Thyroid gland (tissue), 4 donors: ENCODE data around the gene TNS3. TPM values are rescaled to one million over a fixed set of nuclear protein-coding genes. Genes with fewer than 3 reads are reported as not detected.

Experiments used
- DNase-seq, 2 donors: peaks; one replicate each; pipeline ENCODE4 v3.0.0-alpha.2; 2019
- H3K27ac ChIP-seq, 3 donors: fragments of 200-600 bp; sonication (generic); 1 replicate in 2 of 3; 2 replicates in 1 of 3; pipeline ENCODE4 v1.5.1; 2016 to 2019; ENCODE audit warnings: mild to moderate bottlenecking in 1 of 3, moderate library complexity in 1 of 3
- H3K27me3 ChIP-seq: fragments of 200-600 bp; sonication (generic); one replicate; pipeline ENCODE4 v1.5.1; 2019
- H3K36me3 ChIP-seq, 2 donors: fragments of 200-600 bp; sonication (generic); one replicate each; pipeline ENCODE4 v1.5.1; 2016 to 2019
- H3K4me1 ChIP-seq, 2 donors: fragments of 200-600 bp; sonication (generic); one replicate each; pipeline ENCODE4 v1.5.1; 2017 to 2019
- H3K4me3 ChIP-seq, 3 donors: fragments of 200-600 bp; sonication (generic); replicated peaks in 1 of 3; 1 replicate in 2 of 3; 2 replicates in 1 of 3; pipeline ENCODE4 v1.5.1; 2016; ENCODE audit warnings: mild to moderate bottlenecking in 1 of 3
- H3K9me3 ChIP-seq: fragments of 200-600 bp; sonication (generic); one replicate; pipeline ENCODE4 v1.5.1; 2017
- CTCF ChIP-seq, 6 experiments: fragments of 200-600 bp in 3 of 6; fragments of 450-650 bp in 3 of 6; sonication (generic) in 3 of 6; IDR thresholded peaks; one replicate each; pipeline ENCODE4 v1.5.1; 2016 to 2019; ENCODE audit warnings: antibody characterized with exemption in 6 of 6, mild to moderate bottlenecking in 2 of 6, inconsistent platforms in 1 of 6, moderate library complexity in 1 of 6
- POLR2A ChIP-seq, 2 donors: fragments of 450-650 bp; IDR thresholded peaks; one replicate each; pipeline ENCODE4 v1.6.1; 2017; ENCODE audit warnings: antibody characterized with exemption in 2 of 2, mild to moderate bottlenecking in 2 of 2, moderate library complexity in 1 of 2
- WGBS, 2 donors: methylation state at CpG; one replicate each; pipeline ENCODE4 v1.1.5; 2017; 5-methylcytosine and 5-hydroxymethylcytosine counted together
- intact Hi-C: fragments of 100-400 bp; cut with DNase I; formaldehyde crosslinking; loops from one replicate; pipeline ENCODE4 v1.15.1; 2023
- total RNA-seq, 4 donors: library from RNA; depleted of rRNA; stranded (reverse); fragments of >200 nt; gene quantifications; one replicate each; pipeline ENCODE4 v1.2.3, GENCODE V29; 2016

The TNS3 gene
- total RNA-seq, 4 donors from 2014 or later = 65.8 to 93.0 (median 80.7) TPM

GRCh38 chr7:47299496-47299895, 282.4 kb downstream of the TNS3 start:
- DNase-seq = no peak
- Histone ChIP-seq H3K4me1 (peaks cover 5 to 6% of the 10 kb centered on the region in 2 donors), H3K9me3 (no peaks in the 10 kb centered on the region), H3K36me3 (peaks cover 25 to 34% of the 10 kb centered on the region in 2 donors), H3K27ac (no peak overlapping the region), H3K4me3 (no peak overlapping the region), H3K27me3 (no peaks in the 10 kb centered on the region)
- WGBS, 2 donors = 91 to 94% methylated on average over 6 to 8 of the region's 8 CpGs
- TF ChIP-seq CTCF (IDR thresholded peaks at IDR 0.05) = no peak
- TF ChIP-seq POLR2A (IDR thresholded peaks at IDR 0.05) = no peak
- intact Hi-C loops = no loop called here

- no peak overlapping the region for H3K4me3 ChIP-seq
- no peaks in the 10 kb centered on the region for H3K27me3 ChIP-seq
- H3K27ac ChIP-seq = no peak overlapping the region
- no peaks in the 10 kb centered on the region for H3K9me3 ChIP-seq
- H3K4me1 ChIP-seq = peaks cover 5 to 6% of the 10 kb centered on the region in 2 donors
- 84 to 86% methylated on average over 12 of the region's 12 CpGs for WGBS, 2 donors
- H3K36me3 ChIP-seq = peaks cover 29 to 34% of the 10 kb centered on the region in 2 donors
- no peak for TF ChIP-seq CTCF (IDR thresholded peaks at IDR 0.05)
- TF ChIP-seq POLR2A (IDR thresholded peaks at IDR 0.05) = no peak
- intact Hi-C loops = no loop called here
- DNase-seq = no peak
Observed at GRCh38 chr7:47298636-47299035, 283.3 kb downstream of the TNS3 start.

- Histone ChIP-seq H3K36me3 (peaks cover 31 to 37% of the 10 kb centered on the region in 2 donors), H3K9me3 (no peaks in the 10 kb centered on the region), H3K4me3 (no peak overlapping the region), H3K27ac (no peak overlapping the region), H3K4me1 (no peaks in the 10 kb centered on the region), H3K27me3 (no peaks in the 10 kb centered on the region)
- no peak for DNase-seq
- intact Hi-C loops = no loop called here
- TF ChIP-seq CTCF (IDR thresholded peaks at IDR 0.05) (no peak), POLR2A (IDR thresholded peaks at IDR 0.05) (no peak)
- 92 to 97% methylated on average over 8 of the region's 8 CpGs for WGBS, 2 donors
Observed at GRCh38 chr7:47297120-47297519, 284.8 kb downstream of the TNS3 start.

- 92 to 95% methylated on average over 7 of the region's 7 CpGs for WGBS, 2 donors
- intact Hi-C loops = no loop called here
- H3K4me1 ChIP-seq = peaks cover 0 to 6% of the 10 kb centered on the region in 2 donors
- H3K9me3 ChIP-seq = no peaks in the 10 kb centered on the region
- H3K4me3 ChIP-seq = no peak overlapping the region
- no peak for TF ChIP-seq POLR2A (IDR thresholded peaks at IDR 0.05)
- TF ChIP-seq CTCF (IDR thresholded peaks at IDR 0.05) = no peak
- no peak for DNase-seq
- H3K27me3 ChIP-seq = no peaks in the 10 kb centered on the region
- H3K27ac ChIP-seq = no peak overlapping the region
- H3K36me3 ChIP-seq = peaks cover 33 to 43% of the 10 kb centered on the region in 2 donors
Observed at GRCh38 chr7:47295606-47296005, 286.3 kb downstream of the TNS3 start.

- 76 to 87% methylated on average over 4 of the region's 4 CpGs for WGBS, 2 donors
- no peak for DNase-seq
- intact Hi-C loops = no loop called here
- H3K4me3 ChIP-seq = no peak overlapping the region
- no peaks in the 10 kb centered on the region for H3K27me3 ChIP-seq
- peak overlapping the region in 2 of 3 donors; percentile 33 to 47 for H3K27ac ChIP-seq
- H3K36me3 ChIP-seq = peaks cover 34 to 36% of the 10 kb centered on the region in 2 donors
- TF ChIP-seq POLR2A (IDR thresholded peaks at IDR 0.05) (no peak), CTCF (IDR thresholded peaks at IDR 0.05) (no peak)
- H3K9me3 ChIP-seq = no peaks in the 10 kb centered on the region
- peaks cover 0 to 6% of the 10 kb centered on the region in 2 donors for H3K4me1 ChIP-seq
Observed at GRCh38 chr7:47294556-47295222, 287.2 kb downstream of the TNS3 start.
